NCI-H345 treated with DMSO at 0.1 percent for 48 hours (cell line): ENCODE measurements around the gene SHISAL1.

Experiments
- DNase-seq: peaks from one replicate; lab custom pipeline; 2025; ENCODE audit not compliant: unreplicated experiment; lab: John Stamatoyannopoulos, UW

The SHISAL1 gene

GRCh38 chr22:44312766-44313165 lies at the start of gene SHISAL1:
TSS of gene SHISAL1 (minus strand) at chr22:44312951. CDS start at chr22:44300945, 12,006 bp downstream.
- no peak for DNase-seq

DNA sequence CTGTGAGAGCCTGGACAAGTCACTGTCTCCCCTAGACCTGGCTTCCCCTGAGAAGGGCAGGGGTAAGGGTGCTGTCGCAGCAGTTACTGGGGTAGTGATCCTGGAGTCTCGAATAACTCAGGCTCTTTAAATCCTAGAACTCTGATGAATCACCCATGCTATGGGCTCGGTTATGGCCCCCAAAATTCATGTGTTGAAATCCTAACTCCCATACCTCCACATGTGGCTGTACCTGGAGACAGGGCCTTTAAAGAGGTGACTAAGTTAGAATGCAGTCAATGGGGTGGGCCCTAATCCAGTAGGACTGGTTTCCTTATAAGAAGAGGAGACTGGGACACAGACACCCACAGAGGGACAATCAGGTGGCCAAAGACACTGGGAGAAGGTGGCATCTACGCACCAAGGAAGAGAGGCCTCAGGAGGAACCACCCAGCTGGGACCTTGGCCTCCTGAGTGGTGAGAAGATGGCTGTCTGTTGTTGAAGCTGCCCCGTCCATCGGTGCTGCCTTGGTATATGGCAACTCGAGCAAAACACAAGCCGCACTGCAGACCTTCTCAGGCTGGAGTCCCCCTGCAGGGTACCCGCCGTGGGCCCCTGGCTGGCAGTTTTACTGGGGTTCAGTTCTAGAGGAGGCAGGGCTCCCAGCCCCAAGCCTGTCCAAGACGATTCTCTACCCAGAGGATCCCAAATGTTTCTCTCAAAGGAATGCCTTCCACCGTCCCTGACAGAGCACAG lies 48.8 kb upstream of the SHISAL1 start:
- DNase-seq, result no peak

DNA sequence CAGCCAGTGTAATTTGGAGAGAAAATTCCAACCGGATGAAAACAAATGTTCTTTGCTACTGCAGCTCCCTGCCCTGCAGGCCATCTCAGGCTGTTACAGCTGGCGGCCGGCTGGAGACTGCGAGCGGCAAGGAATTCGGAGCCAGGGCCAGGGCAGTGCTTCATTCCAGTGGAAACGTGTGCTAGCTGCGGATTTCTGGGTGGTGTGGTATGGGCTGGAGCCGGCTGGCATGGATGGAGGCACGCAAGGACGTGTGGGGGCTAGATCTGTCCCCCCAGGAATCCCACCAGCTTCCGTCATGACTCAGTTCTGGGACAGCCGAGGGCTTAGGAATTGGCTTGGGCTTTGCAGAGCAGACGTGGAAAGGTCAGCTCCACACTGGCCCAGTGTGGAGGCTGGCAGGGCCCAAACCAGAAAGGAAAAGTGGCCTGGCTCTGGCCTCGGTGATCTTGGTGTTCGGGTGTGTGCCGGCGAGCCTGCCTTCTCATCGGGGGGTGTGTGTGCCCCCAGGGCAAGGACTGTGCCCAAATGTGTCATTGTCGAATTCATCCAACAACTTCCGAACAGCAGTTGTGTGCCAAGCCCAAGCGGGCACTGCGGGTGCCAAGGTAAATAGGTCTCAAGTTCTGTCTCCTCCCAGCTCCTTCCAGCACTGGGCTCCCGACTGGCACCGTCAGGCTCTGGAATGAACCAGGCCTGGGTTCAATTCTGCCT lies 48.1 kb upstream of the SHISAL1 start:
- DNase-seq, result no peak

DNA sequence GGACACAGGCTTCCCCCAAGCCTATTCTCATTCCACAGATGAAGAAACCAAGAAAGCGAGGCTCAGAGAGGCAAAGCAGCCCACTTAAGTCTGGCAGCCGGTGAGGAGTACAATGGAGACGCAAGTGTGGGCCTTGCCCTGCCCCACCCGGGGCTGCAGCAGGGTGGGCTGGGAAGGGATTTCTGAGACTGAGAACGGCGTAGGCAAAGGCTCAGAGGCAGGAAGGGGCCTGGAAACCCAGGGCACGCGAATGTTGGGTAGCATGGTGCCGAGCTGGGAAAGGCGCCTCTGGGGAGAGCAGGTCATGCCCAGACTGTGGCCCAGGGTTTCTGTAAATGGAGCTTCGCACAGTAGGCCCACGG lies 47.5 kb upstream of the SHISAL1 start:
- no peak for DNase-seq

DNA sequence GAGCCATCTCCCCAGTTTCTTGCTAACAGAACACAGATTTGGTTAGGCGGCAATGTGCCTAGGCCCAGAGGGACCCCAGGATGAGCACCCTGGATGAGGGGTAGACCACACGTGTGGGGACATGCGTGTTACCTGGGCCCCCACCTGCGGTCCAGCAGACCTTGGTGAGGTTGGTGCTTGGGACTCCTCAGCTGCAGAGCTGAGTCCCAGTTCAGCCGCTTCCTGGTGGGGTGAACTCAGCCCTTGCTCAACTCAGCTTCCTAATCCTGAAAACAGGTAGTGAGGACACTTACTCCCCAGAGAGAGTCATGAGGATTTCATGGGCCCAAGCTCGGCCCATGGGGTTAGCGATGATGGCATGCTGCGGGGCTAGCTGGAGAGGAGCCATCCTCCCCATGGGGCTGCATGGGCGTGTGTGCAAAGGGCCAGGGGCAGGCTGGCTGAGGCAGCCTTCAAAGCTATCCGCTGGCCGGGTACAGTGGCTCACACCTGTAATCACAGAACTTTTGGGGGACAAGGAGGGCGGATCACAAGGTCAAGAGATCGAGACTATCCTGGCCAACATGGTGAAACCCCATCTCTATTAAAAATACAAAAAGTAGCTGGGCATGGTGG lies 46.9 kb upstream of the SHISAL1 start:
- DNase-seq, result no peak

GRCh38 chr22:44358709-44359440 lies 46.1 kb upstream of the SHISAL1 start:
- no peak for DNase-seq

DNA sequence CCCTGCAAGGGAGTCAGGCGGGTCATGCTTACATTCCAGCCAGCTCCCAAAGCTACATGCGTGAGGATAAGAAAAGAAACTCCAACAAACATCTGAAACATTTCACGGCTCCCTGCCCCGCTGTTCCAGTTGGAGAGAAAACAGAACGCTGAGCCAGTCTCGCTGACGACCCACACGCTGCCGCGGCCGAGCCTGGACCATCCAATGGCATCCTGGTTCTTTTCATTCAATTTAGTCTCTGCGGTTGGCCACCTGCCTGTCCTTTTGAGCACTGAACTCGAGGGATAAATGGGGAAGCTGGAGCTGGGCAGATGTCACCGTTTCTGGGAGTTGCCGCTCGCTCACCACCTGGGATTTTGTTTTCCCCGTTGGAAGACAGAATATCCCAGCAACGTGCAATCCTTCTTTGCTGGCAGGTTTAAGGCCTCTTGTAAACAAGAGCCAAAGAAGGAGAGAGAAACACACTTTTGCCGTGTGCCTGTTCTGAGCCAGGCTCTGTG lies 45.3 kb upstream of the SHISAL1 start:
- no peak for DNase-seq

GRCh38 chr22:44357296-44357965 lies 44.7 kb upstream of the SHISAL1 start:
- DNase-seq, result no peak

- no peak for DNase-seq
These were observed 42.9 kb upstream of the SHISAL1 start for GRCh38 chr22:44355716-44356070.

- DNase-seq, result no peak
These were observed 41.5 kb upstream of the SHISAL1 start for GRCh38 chr22:44354288-44354687.

- no peak for DNase-seq
These were observed 40.3 kb upstream of the SHISAL1 start for GRCh38 chr22:44353041-44353440.

DNA sequence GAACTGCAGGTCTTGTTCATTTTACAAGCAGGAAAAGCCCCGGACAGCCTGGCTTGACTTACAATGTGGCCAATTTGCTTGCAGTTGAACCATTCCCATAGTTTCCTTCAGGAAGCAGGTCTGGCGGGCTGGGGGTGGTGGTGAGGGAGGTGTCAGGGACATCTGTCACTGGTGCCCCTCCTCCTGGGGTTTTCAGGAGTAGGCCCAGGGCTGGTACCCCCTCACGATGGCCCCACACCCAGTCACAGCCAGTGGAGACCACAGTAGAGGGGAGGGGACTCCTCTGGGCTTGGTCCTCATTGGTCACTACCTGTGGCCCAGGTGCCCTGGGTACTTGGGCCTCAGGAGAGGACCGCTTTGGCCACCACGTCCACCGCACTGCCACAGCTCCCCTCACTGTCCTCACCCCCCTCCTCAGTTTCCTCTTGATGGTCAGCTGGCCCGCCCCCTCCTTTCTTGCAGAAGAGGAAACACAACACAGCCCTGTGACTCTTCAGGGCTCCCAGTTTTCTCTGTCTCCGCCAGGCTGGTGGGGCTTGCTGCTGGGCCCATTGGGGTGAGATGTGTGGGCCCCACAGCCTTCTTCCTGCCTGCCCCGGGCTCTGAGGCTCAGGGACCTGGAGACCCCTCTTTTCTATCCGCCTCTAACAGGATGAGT lies 39.8 kb upstream of the SHISAL1 start:
- no peak for DNase-seq

- DNase-seq, result no peak
These were observed 39.1 kb upstream of the SHISAL1 start for GRCh38 chr22:44351685-44352377.

DNA sequence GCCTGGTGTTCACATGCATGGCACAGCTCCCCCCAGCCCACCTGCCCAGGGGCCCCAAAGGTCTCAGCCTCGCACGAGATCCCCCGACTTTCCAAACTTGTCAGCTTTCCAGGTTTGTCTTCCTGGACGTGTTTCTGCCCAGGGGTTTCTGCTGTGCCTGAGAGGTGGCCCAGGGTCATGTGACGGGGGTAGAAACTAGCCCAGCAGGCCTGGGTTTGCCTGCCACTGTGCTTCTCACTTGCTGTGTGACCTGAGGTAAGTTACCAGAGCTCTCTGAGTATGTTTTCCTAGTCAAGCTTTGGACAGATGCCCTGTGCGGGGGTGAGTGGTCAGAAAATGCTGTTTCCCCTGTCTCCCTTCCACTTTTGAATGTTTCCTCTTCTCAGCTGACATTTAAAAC lies 38.3 kb upstream of the SHISAL1 start:
- DNase-seq, result no peak

GRCh38 chr22:44349594-44349993 lies 36.8 kb upstream of the SHISAL1 start:
- no peak for DNase-seq

- DNase-seq, result no peak
These were observed 36.3 kb upstream of the SHISAL1 start for GRCh38 chr22:44348971-44349560.

DNA sequence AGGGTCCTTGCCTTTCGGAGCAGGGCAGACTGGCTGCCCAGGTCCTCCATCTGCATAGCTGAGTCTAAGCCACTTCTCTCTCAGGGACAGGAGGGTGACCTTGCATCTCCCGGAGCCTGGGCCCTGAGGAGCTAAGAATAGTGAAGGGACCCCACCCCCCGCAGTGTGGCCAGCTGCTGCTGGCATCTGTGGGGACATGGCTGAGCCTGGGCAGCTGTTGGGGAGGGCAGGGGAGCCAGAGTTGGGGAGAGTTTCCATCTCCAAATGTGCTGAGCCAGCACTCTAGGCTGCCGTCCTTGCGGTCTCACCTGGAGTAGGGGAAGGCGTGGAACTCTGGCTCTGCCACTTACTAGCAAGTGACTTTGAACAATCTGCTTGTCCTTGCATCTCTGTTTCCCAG lies 34.8 kb upstream of the SHISAL1 start:
- no peak for DNase-seq

DNA sequence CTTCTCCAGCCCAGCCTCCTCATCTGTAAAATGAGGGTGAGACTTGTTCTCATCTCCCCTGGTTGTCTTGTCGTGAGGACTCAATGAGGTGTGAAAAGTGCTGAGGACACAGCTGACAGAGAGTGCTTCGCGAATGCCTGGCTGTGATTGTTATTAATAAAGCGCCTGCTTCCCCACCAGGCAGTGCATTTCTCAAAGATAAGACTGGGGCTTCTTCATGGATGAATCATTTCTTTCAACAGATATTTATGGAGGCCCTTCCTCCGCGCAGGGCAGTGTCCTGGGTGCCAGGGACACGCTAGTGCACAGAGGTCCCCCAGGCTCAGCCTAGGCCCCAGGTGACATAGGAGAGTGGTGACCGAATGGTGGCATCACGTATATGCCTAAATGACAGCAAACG lies 34.3 kb upstream of the SHISAL1 start:
- no peak for DNase-seq

DNA sequence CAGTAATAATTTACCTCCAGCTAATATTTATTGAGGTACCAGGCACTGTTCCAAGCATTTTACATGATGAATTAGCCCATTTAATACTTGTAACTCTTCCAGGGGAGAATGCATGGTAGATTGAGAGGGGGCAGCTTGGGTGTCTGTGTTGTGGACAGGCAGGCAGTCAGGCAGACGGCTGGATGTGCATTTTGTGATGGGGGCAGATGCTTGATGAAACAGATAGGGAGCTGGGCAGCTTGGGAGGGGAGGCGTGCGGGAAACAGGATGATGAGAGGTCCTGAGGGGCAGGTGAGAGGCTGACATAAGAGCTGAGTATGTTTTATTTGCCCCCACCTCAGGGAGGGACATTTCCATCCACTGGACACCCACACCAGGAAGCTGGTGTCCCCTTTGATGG lies 33.1 kb upstream of the SHISAL1 start:
- DNase-seq, result no peak
